Sigmoid colon (tissue), 4 donors: Measurements from ENCODE around the gene RHEB.

Experiments
- EP300 ChIP-seq, 4 donors: sonication (generic); formaldehyde crosslinking; IDR thresholded peaks; one replicate each; pipeline ENCODE4 v1.6.1; 2017; ENCODE audit warnings: antibody characterized with exemption in 4 of 4
- POLR2A ChIP-seq, 2 donors: fragments of 450-650 bp; IDR thresholded peaks; one replicate each; pipeline ENCODE4 v1.6.1; 2016; ENCODE audit warnings: antibody characterized with exemption in 2 of 2, mild to moderate bottlenecking in 2 of 2, moderate library complexity in 2 of 2
- POLR2AphosphoS5 ChIP-seq, 4 donors: sonication (generic); formaldehyde crosslinking; IDR thresholded peaks; one replicate each; pipeline ENCODE4 v1.6.1; 2017; ENCODE audit warnings: antibody characterized with exemption in 4 of 4
- TF ChIP-seq, protein P1 (sequence below), 4 experiments: fragments of 450-650 bp in 3 of 4; fragments of 200-600 bp in 1 of 4; IDR thresholded peaks; one replicate each; pipeline ENCODE4 v1.5.1; 2016 to 2019; ENCODE audit warnings: antibody characterized with exemption in 4 of 4, mild to moderate bottlenecking in 3 of 4, moderate library complexity in 2 of 4

DNA sequence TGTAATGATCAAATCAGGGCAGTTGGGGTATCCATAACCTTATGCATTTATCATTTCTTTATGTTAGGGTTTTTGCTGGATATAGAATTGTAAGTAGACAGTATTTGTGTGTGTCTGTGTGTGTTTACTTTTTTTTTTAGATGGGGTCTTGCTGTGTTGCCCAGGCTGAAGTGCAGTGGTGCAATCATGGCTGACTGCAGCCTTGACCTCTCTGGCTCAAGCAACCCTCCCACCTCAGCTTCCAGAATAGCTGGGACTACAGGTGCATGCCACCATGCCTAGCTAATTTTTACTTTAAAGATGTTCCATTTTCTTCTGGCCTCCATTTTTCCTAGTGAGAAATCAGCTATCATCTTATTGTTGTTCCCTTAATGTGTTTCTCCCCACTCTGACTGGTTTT, 10.1 kb upstream of the RHEB start:
- TF ChIP-seq, protein P1, sequence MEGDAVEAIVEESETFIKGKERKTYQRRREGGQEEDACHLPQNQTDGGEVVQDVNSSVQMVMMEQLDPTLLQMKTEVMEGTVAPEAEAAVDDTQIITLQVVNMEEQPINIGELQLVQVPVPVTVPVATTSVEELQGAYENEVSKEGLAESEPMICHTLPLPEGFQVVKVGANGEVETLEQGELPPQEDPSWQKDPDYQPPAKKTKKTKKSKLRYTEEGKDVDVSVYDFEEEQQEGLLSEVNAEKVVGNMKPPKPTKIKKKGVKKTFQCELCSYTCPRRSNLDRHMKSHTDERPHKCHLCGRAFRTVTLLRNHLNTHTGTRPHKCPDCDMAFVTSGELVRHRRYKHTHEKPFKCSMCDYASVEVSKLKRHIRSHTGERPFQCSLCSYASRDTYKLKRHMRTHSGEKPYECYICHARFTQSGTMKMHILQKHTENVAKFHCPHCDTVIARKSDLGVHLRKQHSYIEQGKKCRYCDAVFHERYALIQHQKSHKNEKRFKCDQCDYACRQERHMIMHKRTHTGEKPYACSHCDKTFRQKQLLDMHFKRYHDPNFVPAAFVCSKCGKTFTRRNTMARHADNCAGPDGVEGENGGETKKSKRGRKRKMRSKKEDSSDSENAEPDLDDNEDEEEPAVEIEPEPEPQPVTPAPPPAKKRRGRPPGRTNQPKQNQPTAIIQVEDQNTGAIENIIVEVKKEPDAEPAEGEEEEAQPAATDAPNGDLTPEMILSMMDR (IDR thresholded peaks at IDR 0.05) = no peak
- TF ChIP-seq EP300 (IDR thresholded peaks at IDR 0.05) (no peak), POLR2AphosphoS5 (IDR thresholded peaks at IDR 0.05) (no peak), POLR2A (IDR thresholded peaks at IDR 0.05) (no peak)
